Ishikawa (cell line): ENCODE data around the gene ASCC1.

Source experiments
- CEBPB ChIP-seq: IDR thresholded peaks from 2 replicates; pipeline ENCODE4 v1.6.1; 2012
- CREB1 ChIP-seq: IDR thresholded peaks from 2 replicates; pipeline ENCODE4 v1.6.1; 2012; ENCODE audit warnings: low read depth
- EGR1 ChIP-seq: IDR thresholded peaks from 2 replicates; pipeline ENCODE4 v1.6.1; 2012
- EP300 ChIP-seq: IDR thresholded peaks from 2 replicates; pipeline ENCODE4 v1.6.1; 2012; ENCODE audit warnings: borderline replicate concordance
- FOXM1 ChIP-seq: IDR thresholded peaks from 2 replicates; pipeline ENCODE4 v1.6.1; 2012; ENCODE audit warnings: low read depth, borderline replicate concordance
- NFIC ChIP-seq: IDR thresholded peaks from 2 replicates; pipeline ENCODE4 v1.6.1; 2012
- RAD21 ChIP-seq: IDR thresholded peaks from 2 replicates; pipeline ENCODE4 v1.6.1; 2012; ENCODE audit warnings: low read depth
- REST ChIP-seq: IDR thresholded peaks from 2 replicates; pipeline ENCODE4 v1.6.1; 2012; ENCODE audit warnings: low read depth, mild to moderate bottlenecking
- TAF1 ChIP-seq: IDR thresholded peaks from 2 replicates; pipeline ENCODE4 v1.6.1; 2012; ENCODE audit warnings: low read depth, mild to moderate bottlenecking
- TEAD4 ChIP-seq: IDR thresholded peaks from 2 replicates; pipeline ENCODE4 v1.6.1; 2012
- USF1 ChIP-seq: IDR thresholded peaks from 2 replicates; pipeline ENCODE4 v1.6.1; 2012
- YY1 ChIP-seq: IDR thresholded peaks from 2 replicates; pipeline ENCODE4 v1.6.1; 2012; ENCODE audit warnings: low read depth
- ZBTB7A ChIP-seq: IDR thresholded peaks from 2 replicates; pipeline ENCODE4 v1.6.1; 2012; ENCODE audit warnings: low read depth
- TF ChIP-seq, protein P1 (sequence below): IDR thresholded peaks from 2 replicates; pipeline ENCODE4 v1.6.1; 2012

- TF ChIP-seq, protein P1, sequence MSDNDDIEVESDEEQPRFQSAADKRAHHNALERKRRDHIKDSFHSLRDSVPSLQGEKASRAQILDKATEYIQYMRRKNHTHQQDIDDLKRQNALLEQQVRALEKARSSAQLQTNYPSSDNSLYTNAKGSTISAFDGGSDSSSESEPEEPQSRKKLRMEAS, result no peak
- no peak for TF ChIP-seq FOXM1
- no peak for TF ChIP-seq TAF1
- no peak for TF ChIP-seq CEBPB
- no peak for TF ChIP-seq TEAD4
- TF ChIP-seq YY1, result no peak
- TF ChIP-seq ZBTB7A, result no peak
- TF ChIP-seq REST, result no peak
- TF ChIP-seq USF1, result no peak
- TF ChIP-seq CREB1, result no peak
- TF ChIP-seq EP300, result no peak
- no peak for TF ChIP-seq RAD21
- TF ChIP-seq EGR1, result no peak
- no peak for TF ChIP-seq NFIC
These were observed 43.6 kb upstream of the ASCC1 start for GRCh38 chr10:72259491-72260238.
